Lower leg skin (tissue), 4 donors: Measurements from ENCODE around the gene AMBRA1. TPM values are rescaled to one million over a fixed set of nuclear protein-coding genes. Genes with fewer than 3 reads are reported as not detected.

Experiments used
- DNase-seq, 2 donors: peaks; one replicate each; pipeline ENCODE4 v3.0.0-alpha.2; 2019; ENCODE audit warnings: low spot score in 2 of 2
- H3K4me3 ChIP-seq: fragments of 200-600 bp; sonication (generic); 2 replicates; pipeline ENCODE4 v1.5.1; 2017; ENCODE audit warnings: mild to moderate bottlenecking, low read depth; ENCODE audit not compliant: poor library complexity, severe bottlenecking
- CTCF ChIP-seq, 3 donors: fragments of 450-650 bp; IDR thresholded peaks; one replicate each; pipeline ENCODE4 v1.5.1; 2016; ENCODE audit warnings: antibody characterized with exemption in 3 of 3, mild to moderate bottlenecking in 3 of 3, moderate library complexity in 2 of 3
- POLR2A ChIP-seq, 2 donors: fragments of 450-650 bp; IDR thresholded peaks; one replicate each; pipeline ENCODE4 v1.6.1; 2016 to 2017; ENCODE audit warnings: antibody characterized with exemption in 2 of 2, mild to moderate bottlenecking in 1 of 2, moderate library complexity in 1 of 2
- WGBS, 2 donors: methylation state at CpG; one replicate each; pipeline ENCODE4 v1.1.5; 2018; 5-methylcytosine and 5-hydroxymethylcytosine counted together
- intact Hi-C: fragments of 100-400 bp; cut with DNase I; formaldehyde crosslinking; loops from one replicate; pipeline ENCODE4 v1.15.0; 2023; ENCODE audit warnings: low total_unique reads
- total RNA-seq, 4 donors: library from RNA; depleted of rRNA; stranded (reverse); fragments of >200 nt; gene quantifications; one replicate each; pipeline ENCODE4 v1.1.0, GENCODE V29; 2016

Gene AMBRA1
- total RNA-seq, 4 donors from 2014 or later, result 31.5 to 67.5 (median 36.2) TPM

DNA sequence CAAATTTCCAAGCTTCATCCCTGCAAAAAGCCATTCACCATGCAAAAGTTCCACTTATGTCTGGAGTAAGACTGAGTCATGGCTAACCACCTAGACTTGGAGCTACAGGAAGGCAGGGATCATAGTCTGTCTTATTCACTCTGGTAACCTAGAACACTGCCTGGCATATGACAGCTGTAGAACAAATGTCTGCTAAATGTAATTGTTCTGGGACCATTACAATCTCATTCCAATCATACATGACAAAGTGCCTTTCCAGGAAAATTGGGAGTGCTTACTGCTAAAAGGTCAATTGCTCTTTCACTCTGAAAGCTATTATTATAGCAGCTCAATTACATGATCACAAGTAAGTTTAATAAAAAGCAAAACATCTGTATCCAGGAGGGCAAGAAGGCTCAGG is 103.2 kb downstream of the AMBRA1 start:
- intact Hi-C loops, result no loop called here
- no peak overlapping the region for H3K4me3 ChIP-seq
- TF ChIP-seq POLR2A (IDR thresholded peaks at IDR 0.05), result no peak
- no peak for TF ChIP-seq CTCF (IDR thresholded peaks at IDR 0.05)
- no peak for DNase-seq

- intact Hi-C loops, result no loop called here
- no peak for TF ChIP-seq CTCF (IDR thresholded peaks at IDR 0.05)
- no peak for TF ChIP-seq POLR2A (IDR thresholded peaks at IDR 0.05)
- H3K4me3 ChIP-seq, result no peak overlapping the region
- no peak for DNase-seq
- WGBS, 2 donors, result 64 to 66% methylated on average over 6 of the region's 6 CpGs
Observed at GRCh38 chr11:46489656-46490560, 103.9 kb downstream of the AMBRA1 start.

GRCh38 chr11:46485856-46486443 is 107.9 kb downstream of the AMBRA1 start:
- no peak for TF ChIP-seq CTCF (IDR thresholded peaks at IDR 0.05)
- no peak for TF ChIP-seq POLR2A (IDR thresholded peaks at IDR 0.05)
- no peak for DNase-seq
- intact Hi-C loops, result no loop called here
- WGBS, 2 donors, result 85 to 88% methylated on average over 4 of the region's 4 CpGs
- H3K4me3 ChIP-seq, result no peak overlapping the region

DNA sequence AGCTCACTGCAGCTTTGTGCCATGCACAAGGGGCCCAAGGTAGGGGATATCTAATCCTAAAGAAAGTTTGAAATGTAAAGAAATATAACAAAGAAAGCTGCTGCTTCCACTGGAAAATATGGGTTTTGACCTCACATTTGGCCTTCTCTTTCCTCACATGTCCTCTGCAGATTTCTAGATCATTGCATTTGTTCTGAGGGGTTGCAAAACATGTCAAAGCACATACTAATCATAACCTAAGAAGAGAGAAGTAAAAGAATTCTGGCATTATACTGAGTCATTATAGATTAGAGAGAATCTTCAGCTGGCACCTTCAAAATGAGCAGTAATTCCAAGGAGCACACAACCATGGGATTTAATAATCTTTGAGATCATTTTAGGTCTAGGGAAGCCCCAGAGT is 109.7 kb downstream of the AMBRA1 start:
- TF ChIP-seq CTCF (IDR thresholded peaks at IDR 0.05) (no peak), POLR2A (IDR thresholded peaks at IDR 0.05) (no peak)
- DNase-seq, result no peak
- H3K4me3 ChIP-seq, result no peak overlapping the region
- intact Hi-C loops, result no loop called here

DNA sequence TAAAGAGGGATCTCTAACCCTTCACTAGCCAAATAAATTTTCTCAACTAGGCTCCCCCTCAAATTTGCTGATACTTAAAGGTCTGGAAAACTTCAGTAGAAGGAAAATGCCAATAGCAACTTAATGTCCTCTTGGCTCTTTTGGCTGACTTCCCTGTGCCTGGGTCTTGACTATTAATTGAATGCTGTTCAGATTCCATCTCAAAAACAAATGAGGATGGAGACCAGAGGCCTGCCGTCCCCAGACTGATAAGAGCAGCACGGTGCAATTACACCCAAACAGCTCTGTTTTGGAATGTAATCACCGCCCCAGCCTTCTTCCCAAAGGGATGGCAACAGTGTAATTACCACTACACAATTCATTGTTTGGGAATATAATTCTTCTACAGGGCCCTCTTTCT is 112.9 kb downstream of the AMBRA1 start:
- TF ChIP-seq CTCF (IDR thresholded peaks at IDR 0.05) (no peak), POLR2A (IDR thresholded peaks at IDR 0.05) (no peak)
- intact Hi-C loops, result no loop called here
- 71% methylated on average over 3 of the region's 3 CpGs for WGBS, 2 donors
- DNase-seq, result no peak
- no peak overlapping the region for H3K4me3 ChIP-seq
